Spleen (tissue), 11 donors: ENCODE data around the gene RBFOX1. TPM values are rescaled to one million over a fixed set of nuclear protein-coding genes. Genes with fewer than 3 reads are reported as not detected.

Experiments used
- DNase-seq: peaks from one replicate; pipeline ENCODE4 v3.0.0-alpha.2; 2020
- H3K27ac ChIP-seq, 8 donors: fragments of 200-600 bp; sonication (generic) in 7 of 8; 1 replicate in 4 of 8; 2 replicates in 4 of 8; pipeline versions ENCODE4 v1.5.0 to v1.8.0; 2016 to 2021; ENCODE audit warnings: inconsistent platforms in 4 of 8, mild to moderate bottlenecking in 4 of 8, moderate library complexity in 1 of 8
- H3K27me3 ChIP-seq, 7 donors: fragments of 200-600 bp; sonication (generic) in 6 of 7; replicated peaks in 1 of 7; 1 replicate in 4 of 7; 2 replicates in 3 of 7; pipeline versions ENCODE4 v1.5.0 to v1.8.0; 2016 to 2021; ENCODE audit warnings: inconsistent platforms in 3 of 7, mild to moderate bottlenecking in 1 of 7
- H3K36me3 ChIP-seq, 6 donors: fragments of 200-600 bp; sonication (generic) in 5 of 6; 1 replicate in 4 of 6; 2 replicates in 2 of 6; pipeline versions ENCODE4 v1.5.0 to v1.8.0; 2016 to 2021; ENCODE audit warnings: inconsistent platforms in 2 of 6
- H3K4me1 ChIP-seq, 6 donors: fragments of 200-600 bp; sonication (generic) in 5 of 6; 1 replicate in 3 of 6; 2 replicates in 3 of 6; pipeline versions ENCODE4 v1.5.0 to v1.8.0; 2016 to 2021; ENCODE audit warnings: inconsistent platforms in 3 of 6
- H3K4me3 ChIP-seq, 8 donors: fragments of 200-600 bp; sonication (generic) in 7 of 8; 1 replicate in 4 of 8; 2 replicates in 4 of 8; pipeline versions ENCODE4 v1.5.0 to v1.8.0; 2016 to 2021; ENCODE audit warnings: inconsistent platforms in 4 of 8, mild to moderate bottlenecking in 4 of 8, moderate library complexity in 2 of 8
- H3K9me3 ChIP-seq, 8 donors: fragments of 200-600 bp; sonication (generic) in 7 of 8; 1 replicate in 4 of 8; 2 replicates in 4 of 8; pipeline versions ENCODE4 v1.5.0 to v1.8.0; 2016 to 2021; ENCODE audit warnings: inconsistent platforms in 4 of 8
- CTCF ChIP-seq, 11 experiments: fragments of 200-600 bp in 7 of 11; fragments of 450-650 bp in 4 of 11; sonication (generic) in 4 of 11; IDR thresholded peaks in 8 of 11; conservative IDR thresholded peaks in 3 of 11; 1 replicate in 7 of 11; 2 replicates in 4 of 11; pipeline versions ENCODE4 v1.4.0 to v1.8.0; 2016 to 2021; ENCODE audit warnings: antibody characterized with exemption in 11 of 11, inconsistent platforms in 4 of 11, mild to moderate bottlenecking in 1 of 11
- POLR2A ChIP-seq, 3 donors: fragments of 450-650 bp; IDR thresholded peaks; one replicate each; pipeline ENCODE4 v1.5.1; 2017; ENCODE audit warnings: antibody characterized with exemption in 3 of 3, mild to moderate bottlenecking in 1 of 3
- POLR2AphosphoS5 ChIP-seq, 3 donors: sonication (generic); formaldehyde crosslinking; IDR thresholded peaks; one replicate each; pipeline ENCODE4 v1.5.1; 2017; ENCODE audit warnings: antibody characterized with exemption in 3 of 3
- WGBS, 5 donors: extraction: QIAGEN DNeasy Blood & Tissue Kit in 3 of 5; methylation state at CpG; one replicate each; pipeline versions ENCODE4 v1.1.5 to v1.1.7; 2013 to 2018; 5-methylcytosine and 5-hydroxymethylcytosine counted together
- intact Hi-C: fragments of 100-400 bp; cut with DNase I; formaldehyde crosslinking; loops from one replicate; pipeline ENCODE4 v1.15.0; 2023; ENCODE audit warnings: low total_unique reads
- polyA plus RNA-seq, 3 donors: library from polyadenylated mRNA; stranded (reverse); fragments of 200-250 nt; gene quantifications; one replicate each; pipeline ENCODE4 v1.2.1, GENCODE V29; 2013
- total RNA-seq, 7 donors: library from RNA; depleted of rRNA in 3 of 7; stranded (reverse); fragments of >200 nt in 3 of 7; fragmentation: NEBNext Ultra II Directional in 4 of 7; extraction: Animal tissue kit (Norgen Biotek cat#: 25700) in 4 of 7; gene quantifications; one replicate each; pipeline versions ENCODE4 v1.1.0 to v1.2.1, GENCODE V29; 2016 to 2021
- donor health status: healthy with polysubstance abuse.
- donor health status: DM: no; HTN: no; CAD: no; lungs with moderate emphysema.
- donor health status: DM: no; HTN: no; CAD: no.
- donor health status: Bipolar disorder and iron deficiency.
- donor health status: healthy.
- donor health status: DM: no; HTN: no; CAD: no.
- donor health status: DM: yes; HTN: yes; CAD: no.

Gene RBFOX1
- total and polyA plus RNA-seq, 10 donors: 0.07 to 0.13 TPM; not detected in 8

GRCh38 chr16:7571366-7571765 is 238.7 kb downstream of the RBFOX1 start:
- intact Hi-C loops: no loop called here

GRCh38 chr16:7577588-7577987 is 244.9 kb downstream of the RBFOX1 start:
- WGBS, 5 donors: 73 to 90% (median 83%) methylated on average over 2 of the region's 2 CpGs
- no peak for TF ChIP-seq CTCF (IDR thresholded peaks at IDR 0.05 in 8 of 11, conservative IDR thresholded peaks at IDR 0.05 in 3 of 11)
- no peak for TF ChIP-seq POLR2A (IDR thresholded peaks at IDR 0.05)
- no peak for TF ChIP-seq POLR2AphosphoS5 (IDR thresholded peaks at IDR 0.05)
- intact Hi-C loops: no loop called here
- no peak overlapping the region for H3K27ac ChIP-seq
- no peaks in the 10 kb centered on the region for H3K27me3 ChIP-seq
- H3K4me3 ChIP-seq: no peak overlapping the region
- H3K36me3 ChIP-seq: no peaks in the 10 kb centered on the region
- DNase-seq: no peak
- H3K9me3 ChIP-seq: peaks cover 0 to 16% (median 1%) of the 10 kb centered on the region in 8 donors
- H3K4me1 ChIP-seq: no peaks in the 10 kb centered on the region

More at GRCh38 chr16:7571366-7571765, 238.7 kb downstream of the RBFOX1 start:
- WGBS, 5 donors: 75 to 89% (median 84%) methylated on average over 10 of the region's 10 CpGs
- no peak for TF ChIP-seq CTCF (IDR thresholded peaks at IDR 0.05 in 8 of 11, conservative IDR thresholded peaks at IDR 0.05 in 3 of 11)
- TF ChIP-seq POLR2AphosphoS5 (IDR thresholded peaks at IDR 0.05): no peak
- TF ChIP-seq POLR2A (IDR thresholded peaks at IDR 0.05): no peak
- peaks cover 0 to 16% (median 1%) of the 10 kb centered on the region in 8 donors for H3K9me3 ChIP-seq
- no peak overlapping the region for H3K4me3 ChIP-seq
- no peak overlapping the region for H3K27ac ChIP-seq
- no peaks in the 10 kb centered on the region for H3K36me3 ChIP-seq
- no peaks in the 10 kb centered on the region for H3K27me3 ChIP-seq
- no peak for DNase-seq
- no peaks in the 10 kb centered on the region for H3K4me1 ChIP-seq

DNA sequence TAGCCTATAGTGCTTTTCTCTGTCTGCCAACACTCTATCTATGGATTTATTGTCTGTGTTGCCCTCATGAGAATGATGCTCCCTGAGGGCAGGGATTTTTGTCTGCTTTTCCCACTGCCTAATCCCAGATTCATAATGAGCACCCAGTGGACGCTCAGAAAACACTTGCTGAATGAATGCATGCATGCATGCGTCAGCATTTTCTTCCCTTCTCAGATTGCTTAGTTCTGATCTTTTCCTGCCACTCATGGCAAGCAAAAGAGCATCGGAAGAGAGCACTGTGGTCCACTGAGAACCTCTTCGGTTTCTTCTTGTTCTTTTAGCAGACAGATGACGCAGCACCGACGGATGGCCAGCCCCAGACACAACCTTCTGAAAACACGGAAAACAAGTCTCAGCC is 246.8 kb downstream of the RBFOX1 start:
- WGBS, 5 donors: 87 to 93% (median 91%) methylated on average over 8 of the region's 8 CpGs
- no peak overlapping the region for H3K4me3 ChIP-seq

DNA sequence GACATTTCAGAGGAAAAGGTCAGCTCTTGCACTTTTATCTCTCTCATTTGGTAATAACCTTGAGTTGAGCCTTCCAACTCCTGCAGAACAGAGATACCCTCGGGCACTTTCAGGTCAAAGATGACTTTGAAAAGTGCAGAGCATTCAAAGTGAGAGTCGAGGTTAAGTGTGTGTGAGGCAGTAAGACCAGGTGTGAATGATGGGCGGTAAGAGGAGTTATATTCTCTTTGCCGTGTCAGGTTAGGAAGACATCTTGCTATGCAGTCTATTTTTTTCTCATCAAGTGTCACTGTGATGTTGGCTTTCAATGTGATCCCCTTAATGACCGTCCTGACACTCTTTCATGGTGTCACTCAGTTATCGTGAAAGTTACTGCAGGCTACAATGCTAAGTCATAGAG is 248.5 kb downstream of the RBFOX1 start:
- no peak overlapping the region for H3K4me3 ChIP-seq
- H3K9me3 ChIP-seq: peaks cover 0 to 17% (median 0%) of the 10 kb centered on the region in 8 donors
- H3K4me1 ChIP-seq: no peaks in the 10 kb centered on the region
- WGBS, 5 donors: 77 to 89% (median 80%) methylated on average over 6 of the region's 6 CpGs
- no peaks in the 10 kb centered on the region for H3K27me3 ChIP-seq
- no peaks in the 10 kb centered on the region for H3K36me3 ChIP-seq
- TF ChIP-seq POLR2A (IDR thresholded peaks at IDR 0.05) (no peak), CTCF (IDR thresholded peaks at IDR 0.05 in 8 of 11, conservative IDR thresholded peaks at IDR 0.05 in 3 of 11) (no peak), POLR2AphosphoS5 (IDR thresholded peaks at IDR 0.05) (no peak)
- H3K27ac ChIP-seq: no peak overlapping the region
- no peak for DNase-seq
- intact Hi-C loops: no loop called here

More for the DNA sequence above, 246.8 kb downstream of the RBFOX1 start:
- no peaks in the 10 kb centered on the region for H3K27me3 ChIP-seq
- no peaks in the 10 kb centered on the region for H3K36me3 ChIP-seq
- H3K9me3 ChIP-seq: peaks cover 0 to 12% (median 0%) of the 10 kb centered on the region in 8 donors
- intact Hi-C loops: no loop called here
- no peaks in the 10 kb centered on the region for H3K4me1 ChIP-seq
- no peak for TF ChIP-seq POLR2A (IDR thresholded peaks at IDR 0.05)
- TF ChIP-seq CTCF (IDR thresholded peaks at IDR 0.05 in 8 of 11, conservative IDR thresholded peaks at IDR 0.05 in 3 of 11): no peak
- TF ChIP-seq POLR2AphosphoS5 (IDR thresholded peaks at IDR 0.05): no peak
- no peak overlapping the region for H3K27ac ChIP-seq
- no peak for DNase-seq
